HCT116 (cell line): ENCODE data around the gene S100PBP. TPM values are rescaled to one million over a fixed set of nuclear protein-coding genes. Genes with fewer than 3 reads are reported as not detected.

Experiments
- ATAC-seq: fragments of 200-7000 bp; cut with Tn5 transposase; 2 replicates; pipeline ENCODE4 v1.9.1; 2020; ENCODE audit warnings: mild to moderate bottlenecking, moderate library complexity
- BruUV-seq: library from RNA; stranded (reverse); fragments of 400-500 nt; replicated peaks from 2 replicates; lab custom pipeline; 2021; lab: Mats Ljungman, UMichigan
- CTCF ChIA-PET: fragments of 300-600 bp; sonication (Branson Sonifier 250); formaldehyde crosslinking; loops from one replicate; lab custom pipeline; 2021; ENCODE audit warnings: antibody characterized with exemption; lab: Charles Lee
- POLR2A ChIA-PET: fragments of 300-600, 350-600 bp; sonication (Branson Sonifier 250); formaldehyde crosslinking; loops from one replicate; lab custom pipeline; 2021; ENCODE audit warnings: antibody characterized with exemption; lab: Charles Lee
- RAD21 ChIA-PET, 2 experiments: fragments of 300-600 bp; sonication (Branson Sonifier 250); formaldehyde crosslinking; loops; one replicate each; lab custom pipeline; 2023; ENCODE audit warnings: low total read pairs in 2 of 2; ENCODE audit not compliant: uncharacterized antibody in 2 of 2, unreplicated experiment in 2 of 2, low non-redundant PET in 1 of 2; lab: Charles Lee
- DNase-seq: peaks from one replicate; pipeline ENCODE4 v3.0.0-alpha.2; 2010; ENCODE audit warnings: low read depth, low spot score
- H2AFZ ChIP-seq: fragments of 200-600 bp; shearing (Covaris generic), sonication (generic); 2 replicates; pipeline ENCODE4 v1.6.1; 2017; ENCODE audit warnings: low read depth, mixed run types, mixed read lengths, antibody characterized with exemption, low read length; ENCODE audit not compliant: poor library complexity, severe bottlenecking
- H3K27ac ChIP-seq: 2 replicates; pipeline ENCODE4 v1.5.1; 2012; ENCODE audit warnings: low read depth, low read length
- H3K27me3 ChIP-seq: fragments of 200-600 bp; sonication (generic); 2 replicates; pipeline ENCODE4 v1.6.1; 2016; ENCODE audit warnings: mixed run types, low read length, mixed read lengths; ENCODE audit not compliant: insufficient read depth
- H3K36me3 ChIP-seq, 2 experiments: fragments of 200-500 bp in 1 of 2; fragments of 200-600 bp in 1 of 2; sonication (Bioruptor generic) in 1 of 2; sonication (generic) in 1 of 2; 2 replicates each; pipeline versions ENCODE4 v1.5.1 to v1.6.1; 2014 to 2016; ENCODE audit warnings: low read length in 2 of 2, inconsistent platforms in 1 of 2, mixed read lengths in 1 of 2, mixed run types in 1 of 2; ENCODE audit not compliant: insufficient read depth in 2 of 2, control insufficient read depth in 1 of 2
- H3K4me1 ChIP-seq, 2 experiments: fragments of 200-600 bp in 1 of 2; sonication (generic) in 1 of 2; 2 replicates each; pipeline versions ENCODE4 v1.5.1 to v1.6.1; 2012 to 2017; ENCODE audit warnings: low read length in 2 of 2, inconsistent platforms in 1 of 2, mild to moderate bottlenecking in 1 of 2, mixed read lengths in 1 of 2, mixed run types in 1 of 2, moderate library complexity in 1 of 2; ENCODE audit not compliant: insufficient read depth in 2 of 2, control insufficient read depth in 1 of 2
- H3K4me2 ChIP-seq: fragments of 200-600 bp; sonication (generic); 2 replicates; pipeline ENCODE4 v1.6.1; 2017; ENCODE audit warnings: mixed run types, low read length, mixed read lengths
- H3K4me3 ChIP-seq, 2 experiments: fragments of 200-600 bp in 1 of 2; sonication (generic) in 1 of 2; replicated peaks in 1 of 2; 2 replicates each; pipeline ENCODE4 v1.5.1; 2011 to 2016; ENCODE audit warnings: low read length in 2 of 2, control low read depth in 1 of 2, low read depth in 1 of 2, mild to moderate bottlenecking in 1 of 2, mixed read lengths in 1 of 2, mixed run types in 1 of 2
- H3K79me2 ChIP-seq: fragments of 200-600 bp; sonication (generic); 2 replicates; pipeline ENCODE4 v1.6.1; 2017; ENCODE audit warnings: mild to moderate bottlenecking, mixed run types, low read length, moderate library complexity, mixed read lengths; ENCODE audit not compliant: insufficient read depth
- H3K9ac ChIP-seq: fragments of 200-600 bp; sonication (generic); 2 replicates; pipeline ENCODE4 v1.6.1; 2016; ENCODE audit warnings: low read length, mixed read lengths
- H3K9me2 ChIP-seq: fragments of 200-600 bp; sonication (generic), shearing (Covaris generic); 2 replicates; pipeline ENCODE4 v1.6.1; 2017; ENCODE audit warnings: mixed run types, mild to moderate bottlenecking, moderate library complexity; ENCODE audit not compliant: insufficient read depth
- H3K9me3 ChIP-seq, 2 experiments: fragments of 200-500 bp in 1 of 2; fragments of 200-600 bp in 1 of 2; sonication (Bioruptor generic) in 1 of 2; sonication (generic) in 1 of 2; 2 replicates each; pipeline ENCODE4 v1.6.1; 2014 to 2017; ENCODE audit warnings: low read length in 2 of 2, mixed read lengths in 2 of 2, inconsistent platforms in 1 of 2, low read depth in 1 of 2, mild to moderate bottlenecking in 1 of 2, mixed run types in 1 of 2, moderate library complexity in 1 of 2; ENCODE audit not compliant: control insufficient read depth in 1 of 2, insufficient read depth in 1 of 2
- H4K20me1 ChIP-seq: fragments of 200-600 bp; sonication (generic), shearing (Covaris generic); 2 replicates; pipeline ENCODE4 v1.6.1; 2017; ENCODE audit warnings: mixed run types, mild to moderate bottlenecking, moderate library complexity; ENCODE audit not compliant: insufficient read depth
- CBX3 ChIP-seq: IDR thresholded peaks from 2 replicates; pipeline ENCODE4 v1.6.1; 2012; ENCODE audit warnings: low read depth
- ELF1 ChIP-seq: IDR thresholded peaks from 2 replicates; pipeline ENCODE4 v1.6.1; 2012; ENCODE audit warnings: low read depth, borderline replicate concordance
- EZH2 ChIP-seq: fragments of 200-600 bp; sonication (generic); IDR thresholded peaks from 2 replicates; pipeline ENCODE4 v1.6.1; 2017; ENCODE audit warnings: antibody characterized with exemption, mixed run types
- FOSL1 ChIP-seq: IDR thresholded peaks from 2 replicates; pipeline ENCODE4 v1.6.1; 2012; ENCODE audit warnings: low read depth
- POLR2A ChIP-seq: IDR thresholded peaks from 2 replicates; pipeline ENCODE4 v1.7.0; 2011; ENCODE audit warnings: borderline replicate concordance; ENCODE audit not compliant: insufficient read depth, insufficient read length; ENCODE audit errors: extremely low read depth
- SIN3A ChIP-seq: IDR thresholded peaks from 2 replicates; pipeline ENCODE4 v1.6.1; 2012; ENCODE audit warnings: low read depth
- SP1 ChIP-seq: IDR thresholded peaks from 2 replicates; pipeline ENCODE4 v1.6.1; 2012; ENCODE audit warnings: low read depth
- SRF ChIP-seq: IDR thresholded peaks from 2 replicates; pipeline ENCODE4 v1.6.1; 2012; ENCODE audit warnings: low read depth
- TCF7L2 ChIP-seq: IDR thresholded peaks from 2 replicates; pipeline ENCODE4 v1.7.0; 2011; ENCODE audit warnings: borderline replicate concordance, inconsistent platforms; ENCODE audit not compliant: insufficient read depth, insufficient read length; ENCODE audit errors: extremely low read depth
- YY1 ChIP-seq: IDR thresholded peaks from 2 replicates; pipeline ENCODE4 v1.6.1; 2011; ENCODE audit warnings: low read length, low read depth, moderate library complexity, mild to moderate bottlenecking; ENCODE audit not compliant: insufficient replicate concordance; ENCODE audit errors: extremely low read depth
- ZFX ChIP-seq: fragments of 450-650 bp; IDR thresholded peaks from 2 replicates; pipeline ENCODE4 v1.6.1; 2017
- ZNF274 ChIP-seq: fragments of 200-500 bp; sonication (Bioruptor generic); IDR thresholded peaks from 2 replicates; pipeline ENCODE4 v1.6.1; 2014; ENCODE audit warnings: mild to moderate bottlenecking, low read depth, low read length, inconsistent platforms
- intact Hi-C: fragments of 100-400 bp; cut with micrococcal nuclease; formaldehyde crosslinking; loops from 2 replicates; pipeline ENCODE4 v1.10.0; 2022
- total RNA-seq: library from RNA; stranded (reverse); gene quantifications from one replicate; pipeline ENCODE4 v1.2.1, GENCODE V29; 2021; ENCODE audit not compliant: unreplicated experiment
- TF ChIP-seq, protein P1 (sequence below): IDR thresholded peaks from 2 replicates; pipeline ENCODE4 v1.6.1; 2011; ENCODE audit warnings: mild to moderate bottlenecking, low read length, moderate library complexity; ENCODE audit not compliant: insufficient replicate concordance; ENCODE audit errors: extremely low read depth

Gene S100PBP
- total RNA-seq, 1 experiment from 2014 or later, result 38.2 TPM

DNA sequence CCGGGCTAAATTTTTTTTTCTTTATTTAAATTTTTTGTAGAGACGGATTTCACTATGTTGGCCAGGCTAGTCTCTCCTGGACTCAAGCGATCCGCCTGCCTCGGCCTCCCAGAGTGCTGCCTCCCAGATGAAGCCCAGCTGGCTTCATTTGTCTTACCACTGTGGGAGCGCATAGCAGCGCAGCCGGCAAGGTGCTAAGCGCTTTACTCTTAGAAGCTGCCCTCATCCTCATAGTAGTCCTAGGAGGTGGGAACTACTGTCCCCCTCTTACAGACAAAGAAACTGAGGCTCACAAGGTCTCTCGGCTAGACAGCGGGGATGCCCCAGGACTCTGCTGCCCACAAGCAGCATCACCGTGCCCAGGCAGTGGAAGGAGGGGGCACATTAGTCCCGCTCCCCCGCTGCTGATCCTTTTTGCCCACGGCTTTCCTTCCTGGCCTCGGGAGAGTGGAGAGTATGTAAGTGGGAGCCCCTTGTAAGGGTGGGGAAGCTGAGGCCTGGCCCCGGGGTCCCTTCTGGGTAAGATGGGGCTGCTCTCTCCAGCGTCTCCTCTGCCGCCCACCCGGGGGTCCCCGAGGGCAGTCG lies 83.0 kb downstream of the S100PBP start:
- Histone ChIP-seq H3K9me2 (no peaks in the 10 kb centered on the region), H2AFZ (no peak overlapping the region), H3K4me3 (peak overlapping the region; percentile 68 to 83), H4K20me1 (no peaks in the 10 kb centered on the region), H3K79me2 (peaks cover 6% of the 10 kb centered on the region; the same call in 1 of the 2 replicates), H3K27ac (peak overlapping the region; percentile 71), H3K9ac (peak overlapping the region; percentile 81), H3K9me3 (no peaks in the 10 kb centered on the region), H3K4me2 (peak overlapping the region; percentile 89), H3K27me3 (no peaks in the 10 kb centered on the region), H3K36me3 (peaks cover 0 to 8% of the 10 kb centered on the region in 2 experiments; a peak in 2 of 4 replicates), H3K4me1 (peaks cover 19 to 32% of the 10 kb centered on the region in 2 experiments; a peak in 3 of 4 replicates)
- RAD21 ChIA-PET, result no interaction called here
- peak; percentile 33 for ATAC-seq
- BruUV-seq, result TSS peak; percentile 44
- intact Hi-C loops, result loop anchor here (10.0 kb wide), 1 partner anchor 154 kb away; no protein-coding TSS in a partner anchor
- POLR2A ChIA-PET, result no interaction called here
- CTCF ChIA-PET, result no interaction called here
- TF ChIP-seq SIN3A, result no peak
- no peak for TF ChIP-seq TCF7L2
- no peak for TF ChIP-seq SRF
- no peak for TF ChIP-seq ZNF274
- TF ChIP-seq, protein P1, sequence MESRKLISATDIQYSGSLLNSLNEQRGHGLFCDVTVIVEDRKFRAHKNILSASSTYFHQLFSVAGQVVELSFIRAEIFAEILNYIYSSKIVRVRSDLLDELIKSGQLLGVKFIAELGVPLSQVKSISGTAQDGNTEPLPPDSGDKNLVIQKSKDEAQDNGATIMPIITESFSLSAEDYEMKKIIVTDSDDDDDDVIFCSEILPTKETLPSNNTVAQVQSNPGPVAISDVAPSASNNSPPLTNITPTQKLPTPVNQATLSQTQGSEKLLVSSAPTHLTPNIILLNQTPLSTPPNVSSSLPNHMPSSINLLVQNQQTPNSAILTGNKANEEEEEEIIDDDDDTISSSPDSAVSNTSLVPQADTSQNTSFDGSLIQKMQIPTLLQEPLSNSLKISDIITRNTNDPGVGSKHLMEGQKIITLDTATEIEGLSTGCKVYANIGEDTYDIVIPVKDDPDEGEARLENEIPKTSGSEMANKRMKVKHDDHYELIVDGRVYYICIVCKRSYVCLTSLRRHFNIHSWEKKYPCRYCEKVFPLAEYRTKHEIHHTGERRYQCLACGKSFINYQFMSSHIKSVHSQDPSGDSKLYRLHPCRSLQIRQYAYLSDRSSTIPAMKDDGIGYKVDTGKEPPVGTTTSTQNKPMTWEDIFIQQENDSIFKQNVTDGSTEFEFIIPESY, result no peak
- no peak for TF ChIP-seq FOSL1
- no peak for TF ChIP-seq POLR2A
- no peak for TF ChIP-seq ELF1
- no peak for TF ChIP-seq EZH2
- no peak for TF ChIP-seq SP1
- TF ChIP-seq CBX3, result no peak
- TF ChIP-seq YY1, result no peak
- no peak for TF ChIP-seq ZFX
- DNase-seq, result no peak
